ENCODE data around the gene SH3BP2. TPM values are rescaled to one million over a fixed set of nuclear protein-coding genes. Genes with fewer than 3 reads are reported as not detected.

Gene SH3BP2
- total RNA-seq, 2 experiments from 2014 or later = 69.3 to 78.2 TPM

DNA sequence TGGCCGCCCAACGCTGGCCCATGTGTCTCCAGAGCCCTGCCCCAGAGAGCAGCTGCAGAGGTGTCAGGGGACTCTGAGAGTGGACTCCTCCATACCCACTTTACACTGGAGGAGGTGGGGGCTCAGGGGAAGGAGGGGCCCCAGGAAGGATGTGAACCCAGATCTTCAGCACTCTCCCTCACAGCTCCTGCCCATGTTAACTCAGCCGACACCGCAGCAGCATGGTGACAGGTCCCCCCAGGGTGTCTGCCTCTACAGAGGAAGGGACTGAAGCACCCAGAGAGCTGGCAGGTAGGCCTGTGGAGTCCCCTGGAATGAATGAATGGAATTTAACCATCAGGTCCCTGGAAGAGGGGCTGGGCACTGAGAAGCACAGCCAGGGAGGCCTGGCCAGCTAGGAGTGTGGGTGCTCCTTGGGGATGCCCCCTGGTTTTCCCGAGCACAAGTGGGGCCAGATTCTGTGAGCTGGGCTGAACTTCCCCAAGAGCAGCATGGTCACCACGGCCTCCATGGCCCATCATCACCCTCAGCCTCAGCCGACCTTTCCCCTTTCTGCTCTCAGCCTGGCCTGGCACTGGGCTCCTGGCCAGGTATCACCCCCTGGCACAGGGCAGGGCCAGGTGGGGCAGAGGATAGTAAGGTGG is 21.9 kb downstream of the SH3BP2 start:
- Mint-ChIP-seq H3K4me3 (no peak overlapping the region), H3K27me3 (no peaks in the 10 kb centered on the region), H3K27ac (peak overlapping the region; percentile 25), H3K4me1 (peaks cover 72% of the 10 kb centered on the region), H3K9me3 (no peaks in the 10 kb centered on the region), H3K36me3 (ENCODE audit: low read depth) (peaks cover 50% of the 10 kb centered on the region)
- no peak for DNase-seq
- POLR2A ChIA-PET = no interaction called here
- CTCF ChIA-PET = interaction anchor here (2.2 kb wide), 1 partner anchor 17 kb away, joined by 15 read pairs; no protein-coding TSS in a partner anchor

GRCh38 chr4:2816401-2816954 is 23.6 kb downstream of the SH3BP2 start:
- no peaks in the 10 kb centered on the region for H3K9me3 Mint-ChIP-seq
- POLR2A ChIA-PET = no interaction called here

DNA sequence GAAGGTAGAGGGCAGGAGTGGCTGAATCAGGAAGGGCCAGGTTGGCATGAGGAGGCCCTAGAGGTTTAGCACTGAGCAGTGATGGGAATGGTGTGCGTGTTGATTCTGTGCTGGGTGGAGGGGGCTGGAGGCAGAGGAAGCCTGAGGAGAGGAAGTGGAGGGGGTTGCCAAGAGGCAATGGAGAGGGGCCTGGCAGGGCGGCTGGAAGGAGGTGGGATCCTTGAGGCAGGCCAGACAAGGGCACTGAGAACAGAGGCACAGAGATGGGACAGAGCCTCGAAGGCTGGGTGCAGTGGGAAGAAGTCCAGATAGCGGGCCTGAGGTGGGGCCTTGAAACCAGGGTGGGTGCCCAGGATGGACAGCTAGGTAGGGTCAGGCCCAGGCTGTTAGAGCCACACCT is 24.3 kb downstream of the SH3BP2 start:
- Mint-ChIP-seq H3K36me3 (ENCODE audit: low read depth) (peaks cover 47% of the 10 kb centered on the region), H3K27me3 (no peaks in the 10 kb centered on the region), H3K4me3 (peak overlapping the region; percentile 73), H3K4me1 (peaks cover 61% of the 10 kb centered on the region), H3K27ac (peak overlapping the region; percentile 77), H3K9me3 (no peaks in the 10 kb centered on the region)
- DNase-seq = no peak
- ChIA-PET CTCF (interaction anchor here (2.5 kb wide), 1 partner anchor 13 kb away, joined by 6 read pairs; no protein-coding TSS in a partner anchor), POLR2A (no interaction called here)

More at GRCh38 chr4:2816401-2816954, 23.6 kb downstream of the SH3BP2 start:
- H3K4me3 Mint-ChIP-seq = peak overlapping the region; percentile 73
- peaks cover 51% of the 10 kb centered on the region for H3K36me3 Mint-ChIP-seq (ENCODE audit: low read depth)
- peak overlapping the region; percentile 77 for H3K27ac Mint-ChIP-seq
- no peak for DNase-seq
- H3K4me1 Mint-ChIP-seq = peaks cover 67% of the 10 kb centered on the region
- CTCF ChIA-PET = interaction anchor here (2.2 to 2.5 kb wide), 2 partner anchors 13 to 18 kb away, joined by 6 to 15 read pairs; no protein-coding TSS in a partner anchor
- H3K27me3 Mint-ChIP-seq = no peaks in the 10 kb centered on the region

DNA sequence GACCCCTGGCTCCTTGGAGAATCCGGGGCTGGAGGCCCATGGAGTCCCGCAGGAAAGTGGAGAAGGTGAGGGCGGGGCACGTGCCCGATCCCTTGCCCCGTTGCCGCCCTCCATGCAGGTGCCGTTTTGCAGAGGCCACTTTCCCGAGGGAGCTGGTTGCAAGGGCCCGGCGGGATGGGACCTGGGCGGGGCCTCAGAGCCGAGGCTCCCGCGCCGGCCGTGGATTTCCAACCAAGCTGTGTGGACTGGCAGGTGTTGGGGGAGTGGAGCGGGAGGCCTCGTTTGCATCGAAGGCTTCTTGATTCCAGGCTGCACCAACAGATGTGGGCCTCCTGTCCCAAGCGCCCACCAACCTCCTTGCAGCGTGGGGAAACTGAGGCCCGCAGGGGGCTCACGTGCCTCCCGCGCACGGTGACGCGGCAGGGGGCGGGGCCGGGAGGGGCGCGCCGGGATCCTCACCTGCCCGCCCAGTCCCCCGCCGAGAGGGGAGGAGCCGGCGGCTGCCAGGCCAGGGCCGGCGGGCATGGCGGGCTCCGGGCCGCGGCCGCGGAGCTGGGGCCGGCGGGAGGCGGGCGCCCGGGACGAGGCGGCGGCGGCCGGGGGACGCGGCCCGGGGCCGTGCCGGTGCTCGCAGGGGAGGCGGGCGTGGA is 24.9 kb downstream of the SH3BP2 start:
- no peak overlapping the region for H3K27ac Mint-ChIP-seq
- H3K27me3 Mint-ChIP-seq = no peaks in the 10 kb centered on the region
- no peaks in the 10 kb centered on the region for H3K9me3 Mint-ChIP-seq
- peaks cover 59% of the 10 kb centered on the region for H3K4me1 Mint-ChIP-seq
- POLR2A ChIA-PET = no interaction called here
- no peak for DNase-seq
- peak overlapping the region; percentile 73 for H3K4me3 Mint-ChIP-seq
- CTCF ChIA-PET = interaction anchor here (1.6 to 2.5 kb wide), 4 partner anchors 14 to 54 kb away, joined by 5 to 6 read pairs (median 5); no protein-coding TSS in a partner anchor
- peaks cover 46% of the 10 kb centered on the region for H3K36me3 Mint-ChIP-seq (ENCODE audit: low read depth)

DNA sequence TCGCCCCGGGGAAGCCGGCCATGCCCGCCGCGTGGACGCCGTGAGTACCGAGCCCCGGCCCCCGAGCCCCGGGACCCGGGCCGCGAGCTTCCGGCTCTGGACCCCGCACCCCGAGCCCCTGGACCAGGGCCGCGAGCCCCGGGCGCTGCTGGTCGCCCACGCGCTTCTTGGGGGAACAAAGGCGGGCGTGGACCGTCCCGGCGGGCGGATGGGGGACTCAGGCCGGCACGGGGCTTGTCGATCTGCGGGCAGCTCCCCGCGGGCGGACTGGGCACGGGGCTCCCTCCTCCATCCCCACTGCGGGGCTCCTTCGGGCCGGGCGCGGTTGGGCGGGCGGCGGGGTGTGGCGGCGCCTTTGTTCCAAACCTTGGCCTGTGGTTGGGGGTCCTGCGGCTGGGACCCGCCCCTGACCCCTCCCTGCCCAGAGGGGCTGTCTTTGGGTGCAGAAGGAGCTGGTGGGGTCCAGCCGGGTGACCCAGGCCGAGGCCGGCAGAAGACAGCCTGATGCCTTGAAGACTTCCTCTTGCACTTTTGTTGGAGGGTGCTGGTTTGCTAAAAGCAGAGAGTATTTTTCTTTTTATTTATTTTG is 25.6 kb downstream of the SH3BP2 start:
- Mint-ChIP-seq H3K36me3 (ENCODE audit: low read depth) (peaks cover 44% of the 10 kb centered on the region), H3K9me3 (no peaks in the 10 kb centered on the region), H3K27ac (no peak overlapping the region), H3K4me1 (peaks cover 53% of the 10 kb centered on the region), H3K4me3 (peak overlapping the region; percentile 55), H3K27me3 (no peaks in the 10 kb centered on the region)
- no peak for DNase-seq
- CTCF ChIA-PET = interaction anchor here (1.6 to 2.5 kb wide), 4 partner anchors 15 to 54 kb away, joined by 5 to 6 read pairs (median 5); no protein-coding TSS in a partner anchor
- POLR2A ChIA-PET = no interaction called here

DNA sequence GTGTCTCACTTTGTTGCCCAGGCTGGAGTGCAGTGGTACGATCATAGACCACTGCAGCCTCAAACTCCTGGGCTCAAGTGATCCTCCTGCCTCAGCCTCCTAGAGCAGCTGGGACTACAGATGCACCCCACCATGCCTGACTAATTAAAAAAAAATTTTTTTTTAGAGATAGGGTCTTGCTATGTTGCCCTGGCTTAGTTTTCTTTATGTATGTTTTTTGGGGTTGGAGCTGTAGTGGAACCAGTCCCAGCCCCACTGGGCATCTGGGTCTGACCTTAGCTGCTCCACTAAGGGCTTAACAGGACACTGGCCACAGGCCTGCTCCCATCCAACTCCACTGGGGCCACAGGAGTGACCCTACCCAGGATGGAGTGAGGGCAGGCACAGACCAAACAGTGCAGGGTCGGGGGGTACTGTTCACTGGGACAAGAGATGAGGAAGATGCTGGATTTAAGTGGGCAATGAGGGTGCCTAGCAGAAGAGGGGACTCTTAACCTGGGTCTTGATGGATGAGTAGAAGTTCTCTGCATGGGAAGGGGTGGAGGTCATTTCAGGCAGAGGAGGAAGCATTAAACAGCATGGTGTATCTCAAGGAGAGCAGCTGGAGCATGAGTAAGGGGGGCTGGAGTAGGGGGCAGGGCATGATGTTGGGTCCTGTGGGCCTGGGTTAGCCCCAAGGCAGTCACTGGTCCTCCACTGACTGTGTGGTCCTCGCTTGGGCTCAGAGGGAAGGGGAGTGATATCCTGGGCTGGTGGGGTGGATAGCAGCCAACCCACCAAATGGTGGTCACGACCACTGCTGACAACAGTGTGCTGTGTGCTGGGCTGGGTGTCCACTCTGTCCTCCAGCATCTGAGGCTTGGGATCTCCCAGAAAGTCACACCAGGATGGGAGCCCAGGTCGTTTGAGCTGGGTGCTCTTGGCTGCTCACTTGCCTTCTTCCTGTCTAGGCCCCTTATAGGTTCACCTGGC is 26.6 kb downstream of the SH3BP2 start:
- Mint-ChIP-seq H3K36me3 (ENCODE audit: low read depth) (peaks cover 43% of the 10 kb centered on the region), H3K4me1 (peaks cover 42% of the 10 kb centered on the region), H3K4me3 (peak overlapping the region; percentile 58), H3K27me3 (no peaks in the 10 kb centered on the region), H3K9me3 (no peaks in the 10 kb centered on the region), H3K27ac (peak overlapping the region; percentile 64)
- ChIA-PET POLR2A (no interaction called here), CTCF (interaction anchor here (0.6 to 2.5 kb wide), 7 partner anchors 16 to 284 kb away, joined by 3 to 6 read pairs (median 5); no protein-coding TSS in a partner anchor)
- DNase-seq = no peak

DNA sequence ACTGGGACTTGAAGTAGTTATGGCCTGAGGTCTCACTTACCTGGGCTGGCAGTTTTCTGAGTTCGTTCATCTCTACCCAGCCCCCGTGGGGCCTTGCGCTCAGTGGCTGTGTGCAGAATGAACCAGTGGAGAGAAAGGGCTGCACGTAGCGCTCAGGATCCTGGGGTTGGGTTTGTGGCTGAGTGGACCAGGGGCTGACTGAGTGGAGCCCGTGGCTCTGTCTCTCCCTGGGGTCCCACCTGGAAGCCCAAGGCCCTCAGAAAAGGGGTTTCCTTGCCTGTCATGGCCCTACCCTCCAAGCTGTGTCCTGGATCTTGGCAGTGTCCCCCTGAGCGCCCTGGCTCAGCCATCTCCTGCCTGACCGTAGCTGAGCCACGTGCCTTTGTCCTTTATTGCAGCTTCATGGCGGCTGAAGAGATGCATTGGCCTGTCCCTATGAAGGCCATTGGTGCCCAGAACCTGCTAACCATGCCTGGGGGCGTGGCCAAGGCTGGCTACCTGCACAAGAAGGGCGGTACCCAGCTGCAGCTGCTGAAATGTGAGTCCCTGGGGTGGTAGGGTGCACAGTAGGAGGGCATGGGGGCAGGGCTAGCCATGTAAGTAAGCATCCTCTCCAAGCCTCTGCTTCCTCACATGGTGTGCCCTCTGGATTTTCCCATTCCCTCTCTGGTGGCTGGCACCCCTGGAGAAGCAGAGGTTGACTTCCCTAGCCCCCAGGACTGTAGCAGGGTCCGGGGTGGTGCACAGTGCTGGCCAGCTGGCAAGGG is 27.5 kb downstream of the SH3BP2 start:
- no peaks in the 10 kb centered on the region for H3K27me3 Mint-ChIP-seq
- H3K4me1 Mint-ChIP-seq = peaks cover 33% of the 10 kb centered on the region
- H3K9me3 Mint-ChIP-seq = no peaks in the 10 kb centered on the region
- H3K27ac Mint-ChIP-seq = peak overlapping the region; percentile 46
- ChIA-PET POLR2A (no interaction called here), CTCF (interaction anchor here (0.6 to 1.4 kb wide), 5 partner anchors 15 to 116 kb away, joined by 3 to 5 read pairs (median 3); no protein-coding TSS in a partner anchor)
- H3K36me3 Mint-ChIP-seq (ENCODE audit: low read depth) = peaks cover 44% of the 10 kb centered on the region
- H3K4me3 Mint-ChIP-seq = no peak overlapping the region
- no peak for DNase-seq

DNA sequence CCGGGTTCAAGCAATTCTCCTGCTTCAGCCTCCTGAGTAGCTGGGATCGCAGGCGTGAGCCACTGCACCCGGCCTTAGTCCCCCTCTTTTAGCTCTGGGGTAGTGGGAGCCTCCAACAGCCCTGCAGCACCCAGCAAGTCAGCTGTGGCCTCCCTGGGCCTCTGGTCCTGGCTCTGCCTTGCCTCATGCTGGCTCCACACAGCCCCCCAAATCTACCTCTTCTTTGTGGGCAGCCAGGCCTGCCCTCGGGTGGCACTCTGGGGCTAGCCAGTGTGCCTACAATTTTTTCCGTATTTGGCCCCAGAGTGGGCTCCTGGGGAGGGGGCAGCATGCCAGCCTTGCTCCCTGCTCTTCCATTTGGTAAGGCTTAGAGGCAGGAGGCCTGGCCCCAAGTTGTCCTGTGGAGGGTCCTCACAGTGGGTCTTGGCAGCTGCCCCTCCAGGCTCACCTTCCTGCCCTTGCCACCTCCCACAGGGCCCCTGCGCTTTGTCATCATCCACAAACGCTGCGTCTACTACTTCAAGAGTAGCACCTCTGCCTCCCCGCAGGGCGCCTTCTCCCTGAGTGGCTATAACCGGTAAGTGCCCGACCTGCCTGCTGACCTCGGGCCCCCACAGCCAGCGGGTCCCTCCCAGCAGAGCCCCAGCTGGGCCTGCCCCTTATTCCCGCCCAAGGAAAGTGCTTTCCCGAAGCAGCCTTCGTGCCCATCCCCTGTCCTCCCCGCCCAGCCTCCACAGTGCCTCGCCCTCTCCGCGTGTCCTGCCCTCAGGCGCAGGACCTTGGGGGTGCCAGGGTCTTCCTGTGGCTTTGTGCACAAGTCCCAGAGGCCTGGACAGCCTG is 29.8 kb downstream of the SH3BP2 start:
- peaks cover 2% of the 10 kb centered on the region for H3K9me3 Mint-ChIP-seq
- peaks cover 12% of the 10 kb centered on the region for H3K4me1 Mint-ChIP-seq
- H3K4me3 Mint-ChIP-seq = no peak overlapping the region
- ChIA-PET CTCF (interaction anchor here (1.1 to 1.2 kb wide), 2 partner anchors 9 to 39 kb away, joined by 3 to 4 read pairs; no protein-coding TSS in a partner anchor), POLR2A (no interaction called here)
- H3K27ac Mint-ChIP-seq = no peak overlapping the region
- DNase-seq = no peak
- peaks cover 41% of the 10 kb centered on the region for H3K36me3 Mint-ChIP-seq (ENCODE audit: low read depth)
- no peaks in the 10 kb centered on the region for H3K27me3 Mint-ChIP-seq

- Mint-ChIP-seq H3K9me3 (peaks cover 2% of the 10 kb centered on the region), H3K36me3 (ENCODE audit: low read depth) (peaks cover 43% of the 10 kb centered on the region), H3K4me3 (no peak overlapping the region), H3K27ac (no peak overlapping the region), H3K27me3 (no peaks in the 10 kb centered on the region), H3K4me1 (peaks cover 11% of the 10 kb centered on the region)
- CTCF ChIA-PET = interaction anchor here (0.9 to 1.1 kb wide), 2 partner anchors 11 to 39 kb away, joined by 3 read pairs; no protein-coding TSS in a partner anchor
- POLR2A ChIA-PET = no interaction called here
- DNase-seq = no peak
These were observed 30.4 kb downstream of the SH3BP2 start for GRCh38 chr4:2823301-2823670.

DNA sequence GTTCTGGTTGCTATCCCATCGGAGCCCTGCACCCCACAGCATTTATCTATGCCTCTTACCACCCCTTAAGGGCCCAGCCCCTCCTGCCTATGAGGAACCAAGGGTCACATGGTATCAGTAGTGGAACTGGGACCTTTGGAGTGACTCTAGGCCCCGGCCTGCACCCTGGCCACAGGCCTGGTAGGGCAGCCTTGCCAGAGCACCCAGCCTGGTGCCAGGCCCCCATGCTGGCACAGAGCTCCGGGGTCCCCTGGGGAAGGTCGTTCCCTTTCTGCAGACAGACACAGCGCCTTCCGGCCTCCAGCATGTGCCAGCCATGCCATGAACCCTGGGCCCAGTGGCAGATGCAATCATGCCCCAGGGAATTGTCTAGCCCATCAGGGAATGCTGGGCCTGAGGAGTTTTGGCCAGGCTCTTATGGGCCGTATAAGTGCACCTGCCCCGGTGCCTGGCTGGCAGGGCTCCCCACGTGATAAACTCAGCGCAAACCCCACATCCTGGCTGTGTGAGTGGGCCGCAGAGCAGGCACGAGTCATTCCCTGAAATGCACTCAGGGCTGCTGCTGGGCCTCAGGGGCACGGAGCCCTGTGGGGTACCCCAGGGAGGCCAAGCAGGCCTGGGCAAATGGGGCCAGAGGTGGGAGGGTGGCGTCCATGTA is 30.9 kb downstream of the SH3BP2 start:
- no peak for DNase-seq
- no peak overlapping the region for H3K27ac Mint-ChIP-seq
- H3K27me3 Mint-ChIP-seq = no peaks in the 10 kb centered on the region
- H3K36me3 Mint-ChIP-seq (ENCODE audit: low read depth) = peaks cover 47% of the 10 kb centered on the region
- peaks cover 2% of the 10 kb centered on the region for H3K9me3 Mint-ChIP-seq
- ChIA-PET POLR2A (no interaction called here), CTCF (interaction anchor here (0.9 kb wide), 1 partner anchor 11 kb away, joined by 3 read pairs; no protein-coding TSS in a partner anchor)
- H3K4me3 Mint-ChIP-seq = no peak overlapping the region
- peaks cover 11% of the 10 kb centered on the region for H3K4me1 Mint-ChIP-seq
